Neural cell (in vitro differentiated cells): ENCODE results near the gene RYR1. TPM values are rescaled to one million over a fixed set of nuclear protein-coding genes. Genes with fewer than 3 reads are reported as not detected.

Experiments used
- H2AFZ ChIP-seq: fragments of 200-600, 300-800 bp; sonication (generic), shearing (Covaris generic); 2 replicates; pipeline ENCODE4 v1.6.0; 2014; ENCODE audit warnings: low read depth, mild to moderate bottlenecking, antibody characterized with exemption, low read length, moderate library complexity
- H3F3A ChIP-seq: fragments of 200-600 bp; shearing (Covaris generic); 2 replicates; pipeline ENCODE4 v1.6.1; 2016; ENCODE audit warnings: mild to moderate bottlenecking, moderate library complexity, mixed read lengths, antibody characterized with exemption, low read length; ENCODE audit not compliant: insufficient read depth, poor library complexity, severe bottlenecking
- H3K27ac ChIP-seq: fragments of 200-600, 300-800 bp; sonication (generic), shearing (Covaris generic); 2 replicates; pipeline ENCODE4 v1.5.1; 2014; ENCODE audit warnings: mild to moderate bottlenecking, low read length, moderate library complexity
- H3K27me3 ChIP-seq: fragments of 300-800, 200-600 bp; sonication (generic), shearing (Covaris generic); 2 replicates; pipeline ENCODE4 v1.6.0; 2014; ENCODE audit warnings: mild to moderate bottlenecking, low read depth, low read length, moderate library complexity; ENCODE audit not compliant: insufficient read depth
- H3K36me3 ChIP-seq: fragments of 300-800, 200-600 bp; sonication (generic), shearing (Covaris generic); 2 replicates; pipeline ENCODE4 v1.5.1; 2014; ENCODE audit warnings: mild to moderate bottlenecking, antibody characterized with exemption, low read length, moderate library complexity; ENCODE audit not compliant: insufficient read depth
- H3K4me2 ChIP-seq: fragments of 300-800, 200-600 bp; sonication (generic), shearing (Covaris generic); 2 replicates; pipeline ENCODE4 v1.6.0; 2014; ENCODE audit warnings: mild to moderate bottlenecking, low read length
- H3K4me3 ChIP-seq: fragments of 300-800, 200-600 bp; sonication (generic), shearing (Covaris generic); 2 replicates; pipeline ENCODE4 v1.5.1; 2014; ENCODE audit warnings: mild to moderate bottlenecking, low read length, moderate library complexity
- H3K79me2 ChIP-seq: fragments of 200-600 bp; shearing (Covaris generic); replicated peaks from 2 replicates; pipeline ENCODE4 v1.6.0; 2014; ENCODE audit warnings: mild to moderate bottlenecking, low read length, moderate library complexity; ENCODE audit not compliant: insufficient read depth
- H3K9ac ChIP-seq: fragments of 300-800, 200-600 bp; sonication (generic), shearing (Covaris generic); 2 replicates; pipeline ENCODE4 v1.6.1; 2016; ENCODE audit warnings: mild to moderate bottlenecking, low read length, mixed read lengths
- H3K9me2 ChIP-seq: fragments of 200-600 bp; shearing (Covaris generic); 2 replicates; pipeline ENCODE4 v1.6.1; 2016; ENCODE audit warnings: mild to moderate bottlenecking, low read length, mixed read lengths; ENCODE audit not compliant: insufficient read depth
- H3K9me3 ChIP-seq: fragments of 200-600, 300-800 bp; sonication (generic), shearing (Covaris generic); 2 replicates; pipeline ENCODE4 v1.6.1; 2016; ENCODE audit warnings: mild to moderate bottlenecking, mixed run types, low read length, moderate library complexity, mixed read lengths
- H4K20me1 ChIP-seq: fragments of 200-600 bp; shearing (Covaris generic); 2 replicates; pipeline ENCODE4 v1.6.1; 2016; ENCODE audit warnings: mild to moderate bottlenecking, mixed run types; ENCODE audit not compliant: insufficient read depth
- CTCF ChIP-seq: fragments of 450-650 bp; IDR thresholded peaks from 2 replicates; pipeline ENCODE4 v1.5.1; 2014; ENCODE audit warnings: antibody characterized with exemption, mild to moderate bottlenecking, moderate library complexity; ENCODE audit not compliant: poor library complexity, severe bottlenecking
- EP300 ChIP-seq: fragments of 450-650 bp; conservative IDR thresholded peaks from 2 replicates; pipeline ENCODE4 v1.6.1; 2014; ENCODE audit warnings: antibody characterized with exemption, mild to moderate bottlenecking, moderate library complexity; ENCODE audit not compliant: poor library complexity, severe bottlenecking
- EZH2 ChIP-seq: fragments of 200-600, 300-800 bp; shearing (Covaris generic), sonication (generic); IDR thresholded peaks from 2 replicates; pipeline ENCODE4 v1.6.1; 2014; ENCODE audit warnings: antibody characterized with exemption, low read length, borderline replicate concordance, mild to moderate bottlenecking; ENCODE audit not compliant: insufficient read depth, poor library complexity, severe bottlenecking
- MXI1 ChIP-seq: fragments of 450-650 bp; conservative IDR thresholded peaks from 2 replicates; pipeline ENCODE4 v1.6.1; 2014; ENCODE audit warnings: antibody characterized with exemption, mild to moderate bottlenecking; ENCODE audit not compliant: poor library complexity, severe bottlenecking
- POLR2AphosphoS5 ChIP-seq: IDR thresholded peaks from 2 replicates; pipeline ENCODE4 v1.6.1; 2012
- RAD21 ChIP-seq: fragments of 450-650 bp; conservative IDR thresholded peaks from 2 replicates; pipeline ENCODE4 v1.6.1; 2014; ENCODE audit warnings: antibody characterized with exemption, mild to moderate bottlenecking, moderate library complexity
- REST ChIP-seq: IDR thresholded peaks from 2 replicates; pipeline ENCODE4 v1.6.1; 2012; ENCODE audit warnings: borderline replicate concordance
- SMC3 ChIP-seq: fragments of 450-650 bp; conservative IDR thresholded peaks from 2 replicates; pipeline ENCODE4 v1.6.1; 2014; ENCODE audit warnings: antibody characterized with exemption, mild to moderate bottlenecking, moderate library complexity; ENCODE audit not compliant: poor library complexity
- TAF1 ChIP-seq: IDR thresholded peaks from 2 replicates; pipeline ENCODE4 v1.6.1; 2012; ENCODE audit warnings: low read depth
- polyA plus RNA-seq: library from polyadenylated mRNA; depleted of rRNA; stranded (reverse); fragments of >200 nt; gene quantifications from 2 replicates; pipeline ENCODE4 v1.2.3, GENCODE V29; 2014

The RYR1 gene
- polyA plus RNA-seq, 1 donor from 2014 or later, result 0.69 TPM

DNA sequence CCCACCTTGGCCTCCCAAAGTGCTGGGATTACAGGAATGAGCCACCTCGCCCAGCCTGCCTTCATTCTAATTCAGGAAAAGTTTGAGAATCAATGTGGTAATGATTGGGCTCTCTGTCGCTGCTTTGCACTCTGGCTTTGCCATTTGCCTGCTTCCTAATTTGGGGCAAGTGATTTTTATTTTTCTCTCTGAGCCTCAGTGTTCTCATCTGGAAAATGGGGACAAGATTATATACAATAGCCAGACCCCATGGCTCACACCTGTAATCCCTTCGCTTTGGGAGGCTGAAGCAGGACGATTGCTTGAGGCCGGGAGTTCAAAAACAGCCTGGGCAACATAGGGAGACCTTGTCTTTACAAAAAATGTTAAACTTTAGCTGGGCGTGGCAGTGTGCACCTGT is 3.8 kb downstream of the RYR1 start:
- H3K4me3 ChIP-seq, result no peak overlapping the region
- H3F3A ChIP-seq, result no peaks in the 10 kb centered on the region
- no peaks in the 10 kb centered on the region for H3K9me3 ChIP-seq
- H3K9ac ChIP-seq, result no peak overlapping the region
- peaks cover 9% of the 10 kb centered on the region for H3K27me3 ChIP-seq
- no peaks in the 10 kb centered on the region for H3K36me3 ChIP-seq
- H3K27ac ChIP-seq, result no peak overlapping the region
- TF ChIP-seq MXI1, result no peak
- no peak for TF ChIP-seq RAD21
- no peak for TF ChIP-seq SMC3
- TF ChIP-seq POLR2AphosphoS5, result no peak
- TF ChIP-seq EZH2, result no peak
- TF ChIP-seq REST, result no peak
- H2AFZ ChIP-seq, result no peak overlapping the region
- no peaks in the 10 kb centered on the region for H3K9me2 ChIP-seq
- H4K20me1 ChIP-seq, result no peaks in the 10 kb centered on the region
- H3K4me2 ChIP-seq, result no peak overlapping the region
- H3K79me2 ChIP-seq, result no peaks in the 10 kb centered on the region

DNA sequence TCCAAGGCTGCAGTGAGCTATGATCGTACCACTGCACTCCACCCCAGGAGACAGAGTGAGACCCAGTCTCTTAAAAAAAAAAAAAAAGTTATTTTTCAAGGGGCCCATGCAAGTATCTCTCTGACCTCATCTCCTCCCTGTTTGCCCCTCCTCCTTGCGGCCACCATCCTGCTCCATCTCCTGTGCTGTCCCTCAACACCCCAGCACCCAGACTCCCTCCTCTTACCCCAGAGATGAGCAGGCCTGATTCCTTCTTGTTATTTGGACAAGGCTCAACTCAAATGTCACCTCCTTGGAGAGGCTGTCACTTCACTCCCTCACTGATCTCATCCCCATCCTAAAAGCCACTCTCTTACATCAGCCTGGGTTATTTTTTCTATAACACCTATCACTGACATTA is 4.4 kb downstream of the RYR1 start:
- no peak overlapping the region for H3K9ac ChIP-seq
- peaks cover 9% of the 10 kb centered on the region for H3K27me3 ChIP-seq
- H4K20me1 ChIP-seq, result no peaks in the 10 kb centered on the region
- no peaks in the 10 kb centered on the region for H3K9me2 ChIP-seq
- no peaks in the 10 kb centered on the region for H3K36me3 ChIP-seq
- no peak overlapping the region for H3K4me3 ChIP-seq
- H3K9me3 ChIP-seq, result no peaks in the 10 kb centered on the region
- TF ChIP-seq REST (no peak), TAF1 (no peak), MXI1 (no peak), RAD21 (no peak)
- H3K27ac ChIP-seq, result no peak overlapping the region
- no peaks in the 10 kb centered on the region for H3K79me2 ChIP-seq
- H2AFZ ChIP-seq, result no peak overlapping the region
- no peak overlapping the region for H3K4me2 ChIP-seq
- no peaks in the 10 kb centered on the region for H3F3A ChIP-seq

DNA sequence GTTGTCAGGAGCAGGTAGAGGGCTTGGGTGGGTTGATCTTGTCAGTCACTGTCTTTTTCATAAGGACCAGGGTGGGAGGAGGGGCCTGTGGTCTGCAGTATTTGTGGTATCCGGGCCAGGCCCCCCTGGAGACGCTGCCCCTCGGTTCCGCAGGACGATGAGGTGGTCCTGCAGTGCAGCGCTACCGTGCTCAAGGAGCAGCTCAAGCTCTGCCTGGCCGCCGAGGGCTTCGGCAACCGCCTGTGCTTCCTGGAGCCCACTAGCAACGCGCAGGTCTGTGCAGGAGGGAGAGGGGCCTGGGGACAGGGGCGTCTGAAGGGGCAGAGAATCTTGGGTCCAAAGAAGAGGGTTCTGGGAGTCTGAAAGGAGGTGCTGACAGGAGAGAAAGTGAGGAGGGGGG is 7.1 kb downstream of the RYR1 start:
- H3K4me2 ChIP-seq, result no peak overlapping the region
- H2AFZ ChIP-seq, result no peak overlapping the region
- no peaks in the 10 kb centered on the region for H4K20me1 ChIP-seq
- no peaks in the 10 kb centered on the region for H3F3A ChIP-seq
- no peaks in the 10 kb centered on the region for H3K36me3 ChIP-seq
- no peaks in the 10 kb centered on the region for H3K9me2 ChIP-seq
- no peak overlapping the region for H3K4me3 ChIP-seq
- TF ChIP-seq EP300 (no peak), CTCF (no peak), REST (no peak), RAD21 (no peak), TAF1 (no peak), SMC3 (no peak)
- no peaks in the 10 kb centered on the region for H3K27me3 ChIP-seq
- no peaks in the 10 kb centered on the region for H3K79me2 ChIP-seq
- H3K9ac ChIP-seq, result no peak overlapping the region
- no peaks in the 10 kb centered on the region for H3K9me3 ChIP-seq
- H3K27ac ChIP-seq, result no peak overlapping the region
